GM10248 (cell line): ENCODE results near the gene PYGB.
"Not testable (repeated sequence)": the region's sequence is repeated elsewhere in the genome, so short reads cannot be mapped to it uniquely, and the experiment has no call there.

ENCODE experiments used
- CTCF ChIA-PET: fragments of 300-600 bp; sonication (Branson Sonifier 250); formaldehyde crosslinking; extraction: SDS; loops from one replicate; lab custom pipeline; 2021; ENCODE audit warnings: antibody characterized with exemption; lab: Yijun Ruan, JAX
- POLR2A ChIA-PET: fragments of 350-650 bp; sonication (Branson Sonifier 250); formaldehyde crosslinking; extraction: SDS; loops from one replicate; lab custom pipeline; 2020; ENCODE audit warnings: antibody characterized with exemption; lab: Yijun Ruan, JAX
- DNase-seq: peaks from one replicate; pipeline ENCODE4 v3.0.0; 2012; ENCODE audit errors: extremely low spot score
- CTCF ChIP-seq: IDR thresholded peaks from 2 replicates; pipeline ENCODE4 v1.5.1; 2012; ENCODE audit warnings: mild to moderate bottlenecking, low read depth; ENCODE audit errors: extremely low read depth, missing control alignments, control extremely low read depth

PYGB gene

GRCh38 chr20:25226433-25227316, 21.2 kb upstream of the PYGB start:
- TF ChIP-seq CTCF: no peak
- CTCF ChIA-PET: interaction anchor here (1.2 kb wide), 1 partner anchor 233 kb away, joined by 3 read pairs; no protein-coding TSS in a partner anchor
- POLR2A ChIA-PET: no interaction called here
- no peak for DNase-seq

- CTCF ChIA-PET: no interaction called here
- POLR2A ChIA-PET: no interaction called here
- DNase-seq: no peak
- TF ChIP-seq CTCF: no peak
These were observed 20.5 kb upstream of the PYGB start for GRCh38 chr20:25227317-25227831.

- POLR2A ChIA-PET: no interaction called here
- CTCF ChIA-PET: interaction anchor here (0.7 kb wide), 1 partner anchor 18 kb away, joined by 3 read pairs; no protein-coding TSS in a partner anchor
- no peak for TF ChIP-seq CTCF
- no peak for DNase-seq
These were observed 18.3 kb upstream of the PYGB start for GRCh38 chr20:25229486-25230165.

- CTCF ChIA-PET: interaction anchor here (0.7 kb wide), 1 partner anchor 17 kb away, joined by 3 read pairs; no protein-coding TSS in a partner anchor
- TF ChIP-seq CTCF: no peak
- POLR2A ChIA-PET: no interaction called here
- no peak for DNase-seq
These were observed 17.6 kb upstream of the PYGB start for GRCh38 chr20:25230166-25230831.

- CTCF ChIA-PET: interaction anchor here (2.6 kb wide), 1 partner anchor 14 kb away, joined by 9 read pairs; the partner anchor contains the start of gene PYGB
- no peak for TF ChIP-seq CTCF
- POLR2A ChIA-PET: interaction anchor here (0.7 kb wide), 1 partner anchor 55 kb away, joined by 4 read pairs; no protein-coding TSS in a partner anchor
- DNase-seq: no peak
These were observed 14.7 kb upstream of the PYGB start for GRCh38 chr20:25233016-25233772.

GRCh38 chr20:25234009-25234849, 13.7 kb upstream of the PYGB start:
- DNase-seq, POLR2A ChIA-PET: not testable (repeated sequence)
- CTCF ChIA-PET: interaction anchor here (2.6 kb wide), 1 partner anchor 13 kb away, joined by 9 read pairs; the partner anchor contains the start of gene PYGB
